Prostate gland (tissue), 2 donors: ENCODE data around the gene C1orf35. TPM values are rescaled to one million over a fixed set of nuclear protein-coding genes. Genes with fewer than 3 reads are reported as not detected.

ENCODE experiments used
- DNase-seq: peaks from one replicate; pipeline ENCODE4 v3.0.0-alpha.2; 2019; ENCODE audit warnings: low spot score
- H3K27ac ChIP-seq, 2 donors: fragments of 200-600 bp; sonication (generic); 2 replicates each; pipeline ENCODE4 v1.5.1; 2017 to 2019
- H3K27me3 ChIP-seq: fragments of 200-600 bp; sonication (generic); replicated peaks from 2 replicates; pipeline ENCODE4 v1.5.1; 2019; ENCODE audit not compliant: insufficient read depth
- H3K36me3 ChIP-seq, 2 donors: fragments of 200-600 bp; sonication (generic); 1 replicate in 1 of 2; 2 replicates in 1 of 2; pipeline versions ENCODE4 v1.5.1 to v1.8.1; 2017 to 2019
- H3K4me1 ChIP-seq: fragments of 200-600 bp; sonication (generic); replicated peaks from 2 replicates; pipeline ENCODE4 v1.5.1; 2019
- H3K4me3 ChIP-seq, 2 donors: fragments of 200-600 bp; sonication (generic); 2 replicates each; pipeline ENCODE4 v1.5.1; 2017 to 2019
- H3K9me3 ChIP-seq: fragments of 200-600 bp; sonication (generic); 2 replicates; pipeline ENCODE4 v1.5.1; 2017
- CTCF ChIP-seq, 4 experiments: fragments of 200-600 bp in 2 of 4; fragments of 450-650 bp in 2 of 4; sonication (generic) in 2 of 4; IDR thresholded peaks; 1 replicate in 3 of 4; 2 replicates in 1 of 4; pipeline ENCODE4 v1.5.1; 2016 to 2019; ENCODE audit warnings: antibody characterized with exemption in 4 of 4, mild to moderate bottlenecking in 2 of 4, moderate library complexity in 2 of 4
- POLR2A ChIP-seq: fragments of 450-650 bp; IDR thresholded peaks from one replicate; pipeline ENCODE4 v1.6.1; 2016; ENCODE audit warnings: antibody characterized with exemption, mild to moderate bottlenecking
- POLR2AphosphoS5 ChIP-seq: sonication (generic); formaldehyde crosslinking; IDR thresholded peaks from one replicate; pipeline ENCODE4 v1.6.1; 2017; ENCODE audit warnings: antibody characterized with exemption
- WGBS: methylation state at CpG from one replicate; pipeline ENCODE4 v1.1.5; 2018; 5-methylcytosine and 5-hydroxymethylcytosine counted together
- intact Hi-C: fragments of 100-400 bp; cut with DNase I; formaldehyde crosslinking; loops from one replicate; pipeline ENCODE4 v1.14.2; 2022
- microRNA-seq: library from miRNA; unstranded; fragments of <30 nt; microRNA quantifications from one replicate; pipeline ENCODE4, GENCODE V29; 2016
- small RNA-seq, 2 donors: library from RNA; depleted of rRNA; stranded (forward); fragments of <200 nt; gene quantifications; one replicate each; pipeline ENCODE3, GENCODE V24; 2016
- total RNA-seq, 2 donors: library from RNA; depleted of rRNA; stranded (reverse); fragments of >200 nt; gene quantifications; one replicate each; pipeline ENCODE4 v1.1.0, GENCODE V29; 2016

The C1orf35 gene
- total RNA-seq, 2 donors from 2014 or later, result 23.5 TPM

GRCh38 chr1:228059634-228060457 lies 43.3 kb downstream of the C1orf35 start:
- peak overlapping the region; percentile 3 to 29 for H3K4me3 ChIP-seq
- DNase-seq, result peak; percentile 89
- 6% methylated on average over 31 of the region's 33 CpGs for WGBS
- no peaks in the 10 kb centered on the region for H3K4me1 ChIP-seq
- peaks cover 5% of the 10 kb centered on the region for H3K27me3 ChIP-seq
- H3K9me3 ChIP-seq, result no peaks in the 10 kb centered on the region
- H3K36me3 ChIP-seq, result no peaks in the 10 kb centered on the region
- TF ChIP-seq CTCF (IDR thresholded peaks at IDR 0.05) (no peak), POLR2AphosphoS5 (no peak), POLR2A (peak; percentile 41)
- H3K27ac ChIP-seq, result no peak overlapping the region
- intact Hi-C loops, result no loop called here

GRCh38 chr1:228058949-228059633 lies 44.0 kb downstream of the C1orf35 start:
- no peaks in the 10 kb centered on the region for H3K9me3 ChIP-seq
- 12% methylated on average over 59 of the region's 66 CpGs for WGBS
- peaks cover 5% of the 10 kb centered on the region for H3K27me3 ChIP-seq
- H3K4me3 ChIP-seq, result peak overlapping the region; percentile 3 to 29
- DNase-seq, result no peak
- no peaks in the 10 kb centered on the region for H3K36me3 ChIP-seq
- no peaks in the 10 kb centered on the region for H3K4me1 ChIP-seq
- TF ChIP-seq POLR2A (no peak), CTCF (IDR thresholded peaks at IDR 0.05) (no peak), POLR2AphosphoS5 (no peak)
- H3K27ac ChIP-seq, result no peak overlapping the region
- intact Hi-C loops, result no loop called here

GRCh38 chr1:228058172-228058948 lies 44.8 kb downstream of the C1orf35 start:
- no peak for DNase-seq
- Histone ChIP-seq H3K4me1 (no peaks in the 10 kb centered on the region), H3K4me3 (no peak overlapping the region), H3K36me3 (no peaks in the 10 kb centered on the region), H3K9me3 (no peaks in the 10 kb centered on the region), H3K27me3 (peaks cover 5% of the 10 kb centered on the region), H3K27ac (no peak overlapping the region)
- no peak for TF ChIP-seq POLR2AphosphoS5
- no peak for TF ChIP-seq CTCF (IDR thresholded peaks at IDR 0.05)
- no peak for TF ChIP-seq POLR2A
- intact Hi-C loops, result no loop called here
- 55% methylated on average over 18 of the region's 18 CpGs for WGBS

Small RNAs within 50 kb of the gene (microRNA-seq; reads per million reads assigned to microRNA genes)
- 1.7 reads per million, percentile 23 among the genes with 10 or more reads in this experiment for gene MIR3620

Small RNAs within 50 kb of the gene (small RNA-seq; reads per million reads assigned to genes)
- 0 reads per million in 2 donors for gene AL359510.1

Other genes with a start within 250 kb of the C1orf35 start
- gene WNT9A, start 155.4 kb downstream of the C1orf35 start, total RNA-seq, result 1 to 10 TPM; 1.4 to 2.0 TPM
- gene WNT3A, start 96.3 kb downstream of the C1orf35 start, total RNA-seq, result 1 to 10 TPM; 2.4 to 4.8 TPM
- 100 to 1,000 TPM; 478 to 512 TPM for gene ARF1, start 20.6 kb downstream of the C1orf35 start, total RNA-seq
- gene MRPL55, start 6.0 kb upstream of the C1orf35 start, total RNA-seq, result 100 to 1,000 TPM; 120 to 136 TPM
- 100 to 1,000 TPM; 250 to 458 TPM for gene GUK1, start 37.0 kb upstream of the C1orf35 start, total RNA-seq
- gene GJC2, start 46.6 kb upstream of the C1orf35 start, total RNA-seq, result 1 to 10 TPM; 1.9 to 4.1 TPM
- 10 to 100 TPM in 1 of 2 donors, 1 to 10 TPM in 1; 5.6 to 17.4 TPM for gene IBA57, start 62.5 kb upstream of the C1orf35 start, total RNA-seq
- gene OBSCN, start 104.7 kb upstream of the C1orf35 start, total RNA-seq, result 10 to 100 TPM; 34.3 to 45.2 TPM